NCI-H1436 (cell line): Measurements from ENCODE around the gene PEDS1.
A peak's percentile ranks its signal among the peaks of the same experiment; 100 is the strongest.
"Not testable (repeated sequence)": the region's sequence is repeated elsewhere in the genome, so short reads cannot be mapped to it uniquely, and the experiment has no call there.

Experiments used
- DNase-seq: peaks from one replicate; lab custom pipeline; 2025; lab: John Stamatoyannopoulos, UW

Gene PEDS1

GRCh38 chr20:50153500-50154377, at the start of gene PEDS1:
TSS of gene PEDS1 (minus strand) at chr20:50153723. CDS start at chr20:50153637, 86 bp downstream.
- peak; percentile 80 for DNase-seq

GRCh38 chr20:50202677-50203076, 49.2 kb upstream of the PEDS1 start:
- no peak for DNase-seq

GRCh38 chr20:50201710-50202109, 48.2 kb upstream of the PEDS1 start:
- DNase-seq: not testable (repeated sequence)

GRCh38 chr20:50200482-50201104, 47.1 kb upstream of the PEDS1 start:
- DNase-seq: no peak

GRCh38 chr20:50199703-50200102, 46.2 kb upstream of the PEDS1 start:
- no peak for DNase-seq

- DNase-seq: no peak
These were observed 45.2 kb upstream of the PEDS1 start for GRCh38 chr20:50198716-50199115.

- no peak for DNase-seq
These were observed 44.7 kb upstream of the PEDS1 start for GRCh38 chr20:50198180-50198666.

- no peak for DNase-seq
These were observed 44.1 kb upstream of the PEDS1 start for GRCh38 chr20:50197463-50198179.

GRCh38 chr20:50196896-50197295, 43.4 kb upstream of the PEDS1 start:
- DNase-seq: no peak

- no peak for DNase-seq
These were observed 42.7 kb upstream of the PEDS1 start for GRCh38 chr20:50196248-50196647.

- no peak for DNase-seq
These were observed 42.1 kb upstream of the PEDS1 start for GRCh38 chr20:50195524-50196120.

GRCh38 chr20:50194831-50195523, 41.5 kb upstream of the PEDS1 start:
- no peak for DNase-seq

GRCh38 chr20:50194422-50194830, 40.9 kb upstream of the PEDS1 start:
- no peak for DNase-seq

- DNase-seq: no peak
These were observed 40.4 kb upstream of the PEDS1 start for GRCh38 chr20:50193836-50194421.

GRCh38 chr20:50193199-50193835, 39.8 kb upstream of the PEDS1 start:
- no peak for DNase-seq

GRCh38 chr20:50192364-50193198, 39.1 kb upstream of the PEDS1 start:
- DNase-seq: peak; percentile 59

- peak; percentile 9 for DNase-seq
These were observed 38.2 kb upstream of the PEDS1 start for GRCh38 chr20:50191544-50192363.

- no peak for DNase-seq
These were observed 37.6 kb upstream of the PEDS1 start for GRCh38 chr20:50191065-50191543.
